Keratinocyte (primary cell): Measurements from ENCODE around the gene SVOP.

Source experiments
- CTCF ChIP-seq, 3 experiments: IDR thresholded peaks in 1 of 3; conservative IDR thresholded peaks in 1 of 3; optimal IDR thresholded peaks in 1 of 3; 2 replicates in 2 of 3; 3 replicates in 1 of 3; pipeline versions ENCODE3 to v1.5.1; 2011; ENCODE audit warnings: low read length in 3 of 3, mild to moderate bottlenecking in 3 of 3, moderate library complexity in 2 of 3, control low read depth in 1 of 3, inconsistent platforms in 1 of 3; ENCODE audit not compliant: insufficient read depth in 2 of 3; ENCODE audit errors: extremely low read depth in 1 of 3
- EZH2 ChIP-seq: IDR thresholded peaks from one replicate; pipeline ENCODE4 v1.6.1; 2012; ENCODE audit warnings: inconsistent platforms, mild to moderate bottlenecking, low read length, moderate library complexity

GRCh38 chr12:108982621-108983219, 38.1 kb downstream of the SVOP start:
- TF ChIP-seq CTCF (optimal IDR thresholded peaks at IDR 0.05 in 1 of 3, IDR thresholded peaks at IDR 0.05 in 1 of 3, conservative IDR thresholded peaks at IDR 0.05 in 1 of 3; ENCODE audit: extremely low read depth in 1 of 3, insufficient read depth in 2 of 3, low read length in 3 of 3) = no peak
- no peak for TF ChIP-seq EZH2
